NCI-H69 (cell line): Measurements from ENCODE around the gene AP1G2.
"Not testable (repeated sequence)": the region's sequence is repeated elsewhere in the genome, so short reads cannot be mapped to it uniquely, and the experiment has no call there.

Experiments
- DNase-seq: peaks from one replicate; lab custom pipeline; 2025; lab: John Stamatoyannopoulos, UW

The AP1G2 gene

DNA sequence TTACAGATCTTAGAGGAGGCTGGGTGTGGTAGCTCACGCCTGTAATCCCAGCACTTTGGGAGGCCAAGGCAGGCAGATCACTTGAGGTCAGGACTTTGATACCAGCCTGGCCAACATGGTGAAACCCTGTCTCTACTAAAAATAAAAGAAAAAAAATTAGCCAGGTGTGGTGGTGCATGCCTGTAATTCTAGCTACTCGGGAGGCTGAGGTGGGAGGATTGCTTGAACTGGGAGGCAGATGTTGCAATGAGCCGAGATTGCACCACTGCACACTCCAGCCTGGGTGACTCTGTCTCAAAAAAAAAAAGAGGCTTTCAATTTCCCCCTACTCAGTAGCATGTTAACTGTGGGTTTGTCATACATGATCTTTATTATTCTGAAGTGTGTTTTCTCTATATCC is 26.6 kb upstream of the AP1G2 start:
- DNase-seq = not testable (repeated sequence)

- DNase-seq = no peak
These were observed 22.6 kb upstream of the AP1G2 start for GRCh38 chr14:23590198-23590597.

- DNase-seq = no peak
These were observed 22.0 kb upstream of the AP1G2 start for GRCh38 chr14:23589606-23590005.

GRCh38 chr14:23588884-23589598 is 21.4 kb upstream of the AP1G2 start:
- DNase-seq = peak; percentile 89

DNA sequence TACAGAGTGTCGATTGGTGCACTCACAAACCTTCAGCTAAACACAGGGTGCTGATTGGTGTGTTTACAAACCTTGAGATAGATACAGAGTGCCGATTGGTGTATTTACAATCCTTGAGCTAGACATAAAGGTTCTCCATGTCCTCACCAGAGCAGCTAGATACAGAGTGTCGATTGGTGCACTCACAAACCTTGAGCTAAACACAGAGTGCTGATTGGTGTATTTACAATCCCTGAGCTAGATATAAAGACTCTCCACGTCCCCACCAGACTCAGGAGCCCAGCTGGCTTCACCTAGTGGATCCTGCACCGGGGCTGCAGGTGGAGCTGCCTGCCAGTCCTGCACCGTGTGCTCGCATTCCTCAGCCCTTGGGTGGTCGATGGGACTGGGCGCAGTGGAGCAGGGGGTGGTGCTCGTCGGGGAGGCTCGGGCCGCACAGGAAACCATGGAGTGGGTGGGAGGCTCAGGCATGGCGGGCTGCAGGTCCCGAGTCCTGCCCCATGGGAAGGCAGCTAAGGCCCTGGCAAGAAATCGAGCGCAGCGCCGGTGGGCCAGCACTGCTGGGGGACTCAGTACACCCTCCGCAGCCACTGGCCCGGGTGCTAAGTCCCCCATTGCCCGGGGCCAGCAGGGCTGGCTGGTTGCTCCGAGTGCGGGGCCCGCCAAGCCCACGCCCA is 17.1 kb upstream of the AP1G2 start:
- not testable (repeated sequence) for DNase-seq

DNA sequence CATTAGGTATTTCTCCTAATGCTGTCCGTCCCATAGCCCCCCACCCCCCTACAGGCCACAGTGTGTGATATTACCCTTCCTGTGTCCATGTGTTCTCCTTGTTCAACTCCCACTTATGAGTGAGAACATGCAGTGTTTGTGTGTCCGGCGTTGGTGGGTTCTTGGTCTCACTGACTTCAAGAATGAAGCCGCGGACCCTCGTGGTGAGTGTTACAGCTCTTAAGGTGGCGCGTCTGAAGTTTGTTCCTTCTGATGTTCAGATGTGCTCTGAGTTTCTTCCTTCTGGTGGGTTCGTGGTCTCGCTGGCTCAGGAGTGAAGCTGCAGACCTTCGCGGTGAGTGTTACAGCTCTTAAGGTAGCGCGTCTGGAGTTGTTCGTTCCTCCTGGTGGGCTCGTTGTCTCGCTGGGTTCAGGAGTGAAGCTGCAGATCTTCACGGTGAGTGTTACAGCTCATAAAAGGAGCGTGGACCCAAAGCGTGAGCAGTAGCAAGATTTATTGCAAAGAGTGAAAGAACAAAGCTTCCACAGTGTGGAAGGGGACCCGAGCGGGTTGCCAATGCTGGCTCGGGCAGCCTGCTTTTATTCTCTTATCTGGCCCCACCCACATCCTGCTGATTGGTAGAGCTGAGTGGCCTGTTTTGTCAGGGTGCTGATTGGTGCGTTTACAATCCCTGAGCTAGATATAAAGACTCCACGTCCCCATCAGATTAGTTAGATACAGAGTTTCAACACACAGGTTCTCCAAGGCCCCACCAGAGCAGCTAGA is 16.4 kb upstream of the AP1G2 start:
- not testable (repeated sequence) for DNase-seq

DNA sequence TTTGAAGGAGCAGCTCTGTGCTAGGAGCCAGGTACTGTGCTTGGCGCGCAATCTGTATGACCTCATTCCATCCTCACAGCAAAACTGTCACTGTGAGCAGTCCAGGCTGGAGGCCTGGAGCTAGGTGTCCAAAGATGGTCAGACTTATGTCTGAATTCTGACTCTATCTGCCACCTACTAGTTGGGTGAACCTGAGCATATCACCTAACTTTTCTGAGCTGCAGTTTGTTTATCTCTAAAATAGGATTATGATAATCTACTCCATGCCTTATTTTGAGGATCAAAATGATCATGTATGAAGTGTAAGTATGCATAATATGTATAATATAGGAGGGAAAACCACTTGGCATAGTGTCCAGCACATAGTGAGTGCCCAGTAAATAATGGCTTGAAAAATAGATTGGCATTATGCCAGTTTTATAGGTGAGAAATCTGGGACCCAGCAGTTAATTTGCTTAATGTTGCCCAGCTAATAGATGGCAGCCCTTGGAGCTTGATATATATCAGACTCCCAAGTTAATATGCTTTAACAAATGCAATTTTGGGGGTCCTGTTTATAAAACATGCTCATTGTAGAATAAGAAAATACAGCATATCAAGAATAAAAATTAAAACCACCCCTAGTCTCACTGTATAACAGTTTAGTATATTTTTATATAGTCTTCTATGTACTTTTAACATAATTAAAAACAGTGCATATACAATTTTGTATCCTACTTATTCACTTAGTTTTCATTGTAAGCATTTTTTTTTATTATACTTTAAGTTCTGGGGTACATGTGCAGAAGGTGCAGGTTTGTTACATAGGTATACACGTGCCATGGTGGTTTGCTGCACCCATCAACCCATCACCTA is 15.5 kb upstream of the AP1G2 start:
- DNase-seq = no peak

DNA sequence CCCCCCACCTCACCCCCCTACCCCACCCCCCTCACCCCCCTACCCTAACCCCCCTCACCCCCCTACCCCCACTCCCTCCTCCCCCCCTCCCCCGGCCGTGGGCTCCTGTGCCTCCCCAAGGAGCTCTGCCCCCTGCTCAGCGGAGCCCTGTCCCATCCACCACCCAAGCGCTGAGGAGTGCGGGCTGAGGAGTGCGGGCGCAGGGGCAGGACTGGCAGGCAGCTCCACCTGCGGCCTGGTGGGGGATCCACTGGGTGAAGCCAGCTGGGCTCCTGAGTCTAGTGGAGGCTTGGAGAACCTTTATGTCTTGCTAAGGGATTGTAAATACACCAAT is 13.3 kb upstream of the AP1G2 start:
- DNase-seq = no peak

- no peak for DNase-seq
These were observed 12.7 kb upstream of the AP1G2 start for GRCh38 chr14:23580152-23580926.

DNA sequence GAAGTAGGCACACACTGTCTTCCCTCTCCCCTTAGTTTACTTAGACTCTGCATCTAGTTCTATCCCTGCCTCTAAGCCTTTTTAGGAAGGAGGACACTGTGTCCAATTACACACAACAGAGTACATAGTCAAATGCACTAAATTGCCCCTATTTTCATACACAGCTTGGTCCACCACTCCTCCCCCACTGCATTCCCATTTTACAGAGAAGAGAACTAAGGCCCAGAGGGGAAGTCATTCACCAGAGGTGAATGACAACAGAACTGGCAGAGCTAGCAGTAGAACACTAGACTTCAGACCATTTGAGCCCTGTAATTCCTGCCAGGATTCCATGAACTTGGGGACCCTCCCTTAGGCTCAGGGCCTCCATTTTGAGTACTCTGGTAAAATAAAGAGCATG is 12.1 kb upstream of the AP1G2 start:
- DNase-seq = no peak

- DNase-seq = no peak
These were observed 11.7 kb upstream of the AP1G2 start for GRCh38 chr14:23579311-23579630.

GRCh38 chr14:23578560-23579310 is 11.1 kb upstream of the AP1G2 start, which contains the start of gene JPH4:
TSS of gene JPH4 (minus strand) at chr14:23578790. CDS start at chr14:23577453, 1,337 bp downstream.
- peak; percentile 86 for DNase-seq

DNA sequence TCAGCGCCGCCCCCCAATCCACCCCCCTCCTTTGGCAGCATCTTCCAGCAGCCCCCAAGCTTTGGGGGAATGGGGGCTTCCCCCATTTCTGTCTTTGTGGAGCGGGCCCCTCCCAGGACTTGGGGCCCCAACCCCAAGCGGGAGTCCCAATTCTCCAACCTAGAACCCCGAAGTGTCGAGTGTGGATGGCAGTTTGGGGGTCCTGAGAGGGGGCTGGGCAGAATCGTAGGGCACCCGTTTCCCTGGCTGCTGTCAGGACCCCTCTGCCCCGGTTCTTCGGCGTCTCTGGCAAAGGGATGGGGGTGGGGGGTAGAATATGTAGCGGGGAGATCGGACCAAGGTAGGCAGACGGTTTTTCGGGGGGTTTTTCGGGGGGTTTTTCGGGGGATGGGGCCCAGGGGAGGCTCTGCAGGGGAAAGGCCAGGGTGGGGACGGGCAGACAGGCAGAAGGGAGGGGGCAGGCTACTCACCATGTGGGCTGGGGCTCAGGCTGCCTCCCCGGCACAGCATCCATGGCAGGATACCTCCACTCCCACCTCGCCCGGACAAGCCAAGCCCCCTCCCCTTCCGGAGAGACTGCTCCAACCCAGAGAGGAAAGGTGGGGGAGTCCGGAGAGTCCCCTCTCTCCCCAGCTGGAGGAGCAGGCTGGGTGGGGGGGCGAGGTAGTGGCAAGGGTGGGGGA is 10.3 kb upstream of the AP1G2 start:
- peak; percentile 22 for DNase-seq

DNA sequence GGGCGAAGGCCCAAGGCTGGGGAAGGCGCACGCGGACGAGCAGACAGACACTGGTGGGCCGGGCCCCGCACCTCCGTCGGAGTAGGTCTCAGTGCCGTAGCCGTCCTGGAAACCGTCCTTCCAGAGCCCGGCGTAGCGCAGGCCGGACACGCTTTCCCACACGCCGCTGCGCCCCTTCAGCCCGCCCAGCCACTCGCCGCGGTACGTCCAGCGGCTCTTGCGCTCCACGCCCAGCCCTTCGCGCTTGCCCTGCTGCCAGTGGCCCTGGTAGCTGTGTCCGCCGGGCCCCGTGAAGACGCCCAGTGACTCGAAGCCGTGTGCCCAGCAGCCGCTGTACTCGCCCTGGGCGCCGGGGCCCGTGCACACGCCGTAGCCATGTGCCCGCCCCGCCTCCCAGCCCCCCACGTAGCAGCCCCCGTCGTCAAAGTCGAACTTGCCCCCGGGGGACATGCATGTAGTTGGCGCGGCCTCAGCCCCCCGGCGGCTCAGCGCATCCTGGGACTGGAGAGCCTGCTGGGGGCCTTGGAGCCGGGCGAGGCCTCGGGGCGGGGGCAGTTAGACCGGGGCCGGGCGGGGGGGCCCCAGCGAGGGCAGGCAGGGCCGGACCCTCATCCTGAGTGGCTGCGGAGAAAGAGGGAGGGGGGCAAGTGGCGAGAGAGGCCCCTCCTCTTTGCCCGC is 9.6 kb upstream of the AP1G2 start:
- DNase-seq = peak; percentile 68

GRCh38 chr14:23573384-23574015 is 5.9 kb upstream of the AP1G2 start:
- DNase-seq = peak; percentile 74

DNA sequence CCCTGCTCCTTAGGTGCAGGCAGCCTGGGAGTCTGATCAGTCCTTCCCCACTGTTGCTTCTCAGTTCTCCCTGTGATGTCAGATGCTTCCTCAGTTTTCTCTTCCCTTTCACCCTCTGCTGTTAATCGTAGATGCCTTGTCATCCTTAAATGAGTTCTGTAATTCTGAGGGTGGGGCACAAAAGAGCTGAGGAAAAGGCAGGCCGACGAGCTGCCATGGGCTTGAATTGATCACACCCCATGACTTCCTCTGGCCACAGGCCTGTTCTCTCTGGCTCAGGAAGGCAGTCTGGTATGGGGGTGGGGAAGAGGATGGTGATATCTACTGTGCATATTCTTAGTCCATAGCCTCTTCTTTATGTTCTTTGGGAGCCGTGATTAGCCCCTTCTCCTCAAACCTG is 5.2 kb upstream of the AP1G2 start:
- no peak for DNase-seq

DNA sequence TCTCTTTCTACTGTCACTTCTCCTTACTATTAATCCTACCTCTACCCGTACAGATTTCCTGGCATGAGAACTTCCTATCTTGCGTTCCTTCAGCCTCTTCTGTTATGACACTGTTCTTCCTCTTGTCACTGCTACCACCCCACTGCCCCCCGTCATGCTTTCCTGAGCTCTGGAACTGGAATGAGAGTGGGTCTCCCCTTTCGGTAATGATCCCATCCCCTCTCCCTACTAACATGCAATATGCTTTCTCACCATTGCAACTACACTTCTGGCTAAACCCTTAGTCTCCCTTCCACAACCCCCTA is 4.9 kb upstream of the AP1G2 start:
- no peak for DNase-seq

- no peak for DNase-seq
These were observed 4.3 kb upstream of the AP1G2 start for GRCh38 chr14:23571701-23572523.
